ENCODE data around the gene NRTN. TPM values are rescaled to one million over a fixed set of nuclear protein-coding genes. Genes with fewer than 3 reads are reported as not detected.
"Not testable (repeated sequence)": the region's sequence is repeated elsewhere in the genome, so short reads cannot be mapped to it uniquely, and the experiment has no call there.

The NRTN gene
- total RNA-seq, 1 donor from 2014 or later, result 3.7 TPM

- intact Hi-C loops (cut with DNase I), result no loop called here
- no peak overlapping the region for H3K27ac ChIP-seq
- TF ChIP-seq CTCF (IDR thresholded peaks at IDR 0.05) (no peak), POLR2AphosphoS5 (IDR thresholded peaks at IDR 0.05; ENCODE audit: insufficient read depth in 1 of 2, low read depth in 1 of 2) (no peak)
Observed at GRCh38 chr19:5843295-5843927, 38.5 kb downstream of the NRTN start.

GRCh38 chr19:5844456-5845433 lies 39.9 kb downstream of the NRTN start:
- no peaks in the 10 kb centered on the region for H3K9me3 ChIP-seq
- TF ChIP-seq POLR2A (IDR thresholded peaks at IDR 0.05), result no peak
- no peak for TF ChIP-seq CTCF (IDR thresholded peaks at IDR 0.05)
- no peak for TF ChIP-seq POLR2AphosphoS5 (IDR thresholded peaks at IDR 0.05; ENCODE audit: insufficient read depth in 1 of 2, low read depth in 1 of 2)
- H3K4me3 ChIP-seq, result no peak overlapping the region
- H3K4me1 ChIP-seq, result no peaks in the 10 kb centered on the region
- no peak overlapping the region for H3K27ac ChIP-seq
- no peaks in the 10 kb centered on the region for H3K36me3 ChIP-seq
- intact Hi-C loops (cut with DNase I), result no loop called here
- no peak for DNase-seq (ENCODE audit: extremely low spot score in 2 of 2)
- no peaks in the 10 kb centered on the region for H3K27me3 ChIP-seq

More at GRCh38 chr19:5843295-5843927, 38.5 kb downstream of the NRTN start:
- Histone ChIP-seq H3K27me3 (no peaks in the 10 kb centered on the region), H3K9me3 (no peaks in the 10 kb centered on the region), H3K36me3 (no peaks in the 10 kb centered on the region), H3K4me3 (no peak overlapping the region), H3K4me1 (no peaks in the 10 kb centered on the region)
- no peak for DNase-seq (ENCODE audit: extremely low spot score in 2 of 2)

- DNase-seq (ENCODE audit: extremely low spot score in 2 of 2); H3K36me3 ChIP-seq; H3K9me3 ChIP-seq; H3K27ac ChIP-seq; H3K27me3 ChIP-seq; intact Hi-C loops (cut with DNase I); H3K4me1 ChIP-seq; H3K4me3 ChIP-seq: not testable (repeated sequence)
Observed at GRCh38 chr19:5847846-5848245, 43.0 kb downstream of the NRTN start.

- not testable (repeated sequence) for H3K9me3 ChIP-seq
Observed at GRCh38 chr19:5848621-5849020, 43.8 kb downstream of the NRTN start.

GRCh38 chr19:5850189-5850588 lies 45.3 kb downstream of the NRTN start:
- H3K27me3 ChIP-seq, result no peaks in the 10 kb centered on the region
- H3K9me3 ChIP-seq, result no peaks in the 10 kb centered on the region
- no peak for TF ChIP-seq CTCF (IDR thresholded peaks at IDR 0.05)
- no peak for TF ChIP-seq POLR2A (IDR thresholded peaks at IDR 0.05)
- no peak for TF ChIP-seq POLR2AphosphoS5 (IDR thresholded peaks at IDR 0.05; ENCODE audit: insufficient read depth in 1 of 2, low read depth in 1 of 2)
- peaks cover 5% of the 10 kb centered on the region for H3K4me1 ChIP-seq
- H3K27ac ChIP-seq, result no peak overlapping the region
- H3K4me3 ChIP-seq, result no peak overlapping the region
- intact Hi-C loops (cut with DNase I), result no loop called here
- no peak for DNase-seq (ENCODE audit: extremely low spot score in 2 of 2)
- H3K36me3 ChIP-seq, result no peaks in the 10 kb centered on the region

More at GRCh38 chr19:5848621-5849020, 43.8 kb downstream of the NRTN start:
- intact Hi-C loops (cut with DNase I); H3K36me3 ChIP-seq; H3K4me3 ChIP-seq; H3K27ac ChIP-seq; DNase-seq (ENCODE audit: extremely low spot score in 2 of 2); H3K4me1 ChIP-seq; H3K27me3 ChIP-seq: not testable (repeated sequence)

Measured in vagina (tissue), 2 donors.